Trophoblast cell (in vitro differentiated cells and primary cell): ENCODE data around the gene SLC22A23.
A peak's percentile ranks its signal among the peaks of the same experiment; 100 is the strongest.

ENCODE experiments used
- DNase-seq, 2 donors: peaks; one replicate each; pipeline ENCODE4 v3.0.0-alpha.2; 2016
- H2AFZ ChIP-seq: 2 replicates; pipeline ENCODE4 v1.6.1; 2013; ENCODE audit warnings: low read length, moderate library complexity, mild to moderate bottlenecking; ENCODE audit not compliant: insufficient read depth, poor library complexity
- H2AK5ac ChIP-seq: 2 replicates; pipeline ENCODE4 v1.6.1; 2013; ENCODE audit warnings: mild to moderate bottlenecking, low read length
- H2BK120ac ChIP-seq: 2 replicates; pipeline ENCODE4 v1.6.1; 2013; ENCODE audit warnings: low read length, mild to moderate bottlenecking, moderate library complexity; ENCODE audit not compliant: insufficient read depth, poor library complexity
- H2BK12ac ChIP-seq: 2 replicates; pipeline ENCODE4 v1.6.1; 2013; ENCODE audit warnings: mild to moderate bottlenecking, low read length, moderate library complexity
- H2BK5ac ChIP-seq: 2 replicates; pipeline ENCODE4 v1.6.1; 2013; ENCODE audit warnings: low read length, low read depth, moderate library complexity, mild to moderate bottlenecking; ENCODE audit not compliant: poor library complexity
- H3K14ac ChIP-seq: 2 replicates; pipeline ENCODE4 v1.6.1; 2013; ENCODE audit warnings: mild to moderate bottlenecking, low read length
- H3K18ac ChIP-seq: 2 replicates; pipeline ENCODE4 v1.6.1; 2013; ENCODE audit warnings: mild to moderate bottlenecking, low read length
- H3K23ac ChIP-seq: 2 replicates; pipeline ENCODE4 v1.6.1; 2013; ENCODE audit warnings: low read length
- H3K27ac ChIP-seq: 2 replicates; pipeline ENCODE4 v1.5.1; 2013; ENCODE audit warnings: low read depth, mild to moderate bottlenecking, inconsistent platforms, low read length, moderate library complexity
- H3K27me3 ChIP-seq: 2 replicates; pipeline ENCODE4 v1.6.1; 2013; ENCODE audit warnings: inconsistent platforms, mild to moderate bottlenecking, low read length, moderate library complexity; ENCODE audit not compliant: insufficient read depth
- H3K36me3 ChIP-seq, 2 experiments: 1 replicate in 1 of 2; 2 replicates in 1 of 2; pipeline ENCODE4 v1.6.1; 2013; ENCODE audit warnings: low read length in 2 of 2, mild to moderate bottlenecking in 2 of 2, moderate library complexity in 1 of 2; ENCODE audit not compliant: insufficient read depth in 2 of 2, control insufficient read depth in 1 of 2
- H3K4ac ChIP-seq: 2 replicates; pipeline ENCODE4 v1.6.1; 2013; ENCODE audit warnings: low read depth, mild to moderate bottlenecking, low read length, moderate library complexity
- H3K4me1 ChIP-seq, 2 experiments: 1 replicate in 1 of 2; 2 replicates in 1 of 2; pipeline ENCODE4 v1.6.1; 2013; ENCODE audit warnings: low read length in 2 of 2, mild to moderate bottlenecking in 2 of 2, moderate library complexity in 1 of 2; ENCODE audit not compliant: insufficient read depth in 2 of 2, control insufficient read depth in 1 of 2
- H3K4me2 ChIP-seq: 2 replicates; pipeline ENCODE4 v1.6.1; 2013; ENCODE audit warnings: inconsistent platforms, mild to moderate bottlenecking, low read length, moderate library complexity
- H3K4me3 ChIP-seq: 2 replicates; pipeline ENCODE4 v1.5.1; 2013; ENCODE audit warnings: mild to moderate bottlenecking, low read depth, low read length, inconsistent platforms
- H3K79me1 ChIP-seq: one replicate; pipeline ENCODE4 v1.6.1; 2013; ENCODE audit warnings: low read length
- H3K79me2 ChIP-seq: 2 replicates; pipeline ENCODE4 v1.6.1; 2013; ENCODE audit warnings: low read length, mild to moderate bottlenecking; ENCODE audit not compliant: control insufficient read depth, insufficient read depth, poor library complexity
- H3K9ac ChIP-seq: 2 replicates; pipeline ENCODE4 v1.6.1; 2013; ENCODE audit warnings: mild to moderate bottlenecking, low read length
- H3K9me3 ChIP-seq: 2 replicates; pipeline ENCODE4 v1.6.1; 2013; ENCODE audit warnings: low read depth, mild to moderate bottlenecking, control low read depth, inconsistent platforms, low read length; ENCODE audit not compliant: insufficient read depth
- H4K12ac ChIP-seq: 2 replicates; pipeline ENCODE4 v1.6.1; 2013; ENCODE audit warnings: low read depth, mild to moderate bottlenecking, low read length, moderate library complexity
- H4K8ac ChIP-seq: 2 replicates; pipeline ENCODE4 v1.6.1; 2013; ENCODE audit warnings: low read depth, mild to moderate bottlenecking, low read length, moderate library complexity
- H4K91ac ChIP-seq: one replicate; pipeline ENCODE4 v1.6.1; 2013; ENCODE audit warnings: low read depth, mild to moderate bottlenecking, low read length, moderate library complexity
- WGBS: extraction: QIAGEN DNeasy Blood & Tissue Kit; methylation state at CpG from one replicate; pipeline ENCODE4 v1.1.7; 2013; ENCODE audit warnings: missing lambda C conversion rate; ENCODE audit not compliant: insufficient read length, insufficient coverage; ENCODE audit errors: extremely low coverage; 5-methylcytosine and 5-hydroxymethylcytosine counted together

SLC22A23 gene

GRCh38 chr6:3455569-3456394, 1.1 kb downstream of the SLC22A23 start:
- Histone ChIP-seq H3K14ac (peak overlapping the region; percentile 58), H3K23ac (peak overlapping the region; percentile 2), H3K79me1 (peaks cover 13% of the 10 kb centered on the region), H2AFZ (peak overlapping the region; percentile 53), H3K4me2 (peak overlapping the region; percentile 73), H3K9me3 (no peaks in the 10 kb centered on the region), H2BK5ac (peak overlapping the region; percentile 24), H3K36me3 (no peaks in the 10 kb centered on the region), H3K9ac (peak overlapping the region; percentile 10), H3K4me3 (peak overlapping the region; percentile 81), H4K8ac (peak overlapping the region; percentile 42), H3K18ac (peak overlapping the region; percentile 71), H3K79me2 (peaks cover 12% of the 10 kb centered on the region), H2BK12ac (peak overlapping the region; percentile 25), H2AK5ac (peak overlapping the region; percentile 39), H3K27ac (no peak overlapping the region), H3K4ac (peak overlapping the region; percentile 93), H4K91ac (peak overlapping the region; percentile 41), H3K27me3 (no peaks in the 10 kb centered on the region), H3K4me1 (peaks cover 8 to 11% of the 10 kb centered on the region in 2 experiments), H2BK120ac (peak overlapping the region; percentile 8), H4K12ac (no peak overlapping the region)
- no CpG with 5 or more reads among the region's 58 CpGs for WGBS
- peak in 1 of 2 donors; percentile 13 for DNase-seq

GRCh38 chr6:3455147-3455568, 1.7 kb downstream of the SLC22A23 start:
- Histone ChIP-seq H3K79me2 (peaks cover 12% of the 10 kb centered on the region), H3K9ac (peak overlapping the region; percentile 1), H2BK12ac (no peak overlapping the region), H4K12ac (no peak overlapping the region), H2AK5ac (no peak overlapping the region), H3K9me3 (no peaks in the 10 kb centered on the region), H3K14ac (no peak overlapping the region), H3K27ac (no peak overlapping the region), H3K23ac (no peak overlapping the region), H4K91ac (no peak overlapping the region), H4K8ac (no peak overlapping the region), H2BK120ac (no peak overlapping the region), H3K4me3 (peak overlapping the region; percentile 81), H3K4ac (peak overlapping the region; percentile 93), H2BK5ac (no peak overlapping the region), H3K27me3 (no peaks in the 10 kb centered on the region), H3K79me1 (peaks cover 13% of the 10 kb centered on the region), H3K18ac (no peak overlapping the region), H3K4me1 (peaks cover 8 to 11% of the 10 kb centered on the region in 2 experiments), H3K4me2 (peak overlapping the region; percentile 73), H2AFZ (peak overlapping the region; percentile 53), H3K36me3 (no peaks in the 10 kb centered on the region)
- DNase-seq, result no peak
- no CpG with 5 or more reads among the region's 11 CpGs for WGBS

GRCh38 chr6:3454273-3455010, 2.4 kb downstream of the SLC22A23 start:
- no peaks in the 10 kb centered on the region for H3K27me3 ChIP-seq
- no peak overlapping the region for H2BK5ac ChIP-seq
- no peak overlapping the region for H2BK12ac ChIP-seq
- H3K18ac ChIP-seq, result no peak overlapping the region
- H2BK120ac ChIP-seq, result no peak overlapping the region
- H3K4me1 ChIP-seq, result peaks cover 8 to 11% of the 10 kb centered on the region in 2 experiments
- H3K14ac ChIP-seq, result no peak overlapping the region
- H3K4me3 ChIP-seq, result no peak overlapping the region
- no peaks in the 10 kb centered on the region for H3K9me3 ChIP-seq
- no peak overlapping the region for H3K27ac ChIP-seq
- H3K36me3 ChIP-seq, result no peaks in the 10 kb centered on the region
- H2AK5ac ChIP-seq, result no peak overlapping the region
- H3K9ac ChIP-seq, result no peak overlapping the region
- peaks cover 13% of the 10 kb centered on the region for H3K79me1 ChIP-seq
- H3K23ac ChIP-seq, result no peak overlapping the region
- H2AFZ ChIP-seq, result no peak overlapping the region
- peaks cover 12% of the 10 kb centered on the region for H3K79me2 ChIP-seq
- no peak overlapping the region for H4K91ac ChIP-seq
- H4K12ac ChIP-seq, result no peak overlapping the region
- no peak overlapping the region for H4K8ac ChIP-seq
- H3K4ac ChIP-seq, result peak overlapping the region; percentile 10
- WGBS, result no CpG with 5 or more reads among the region's 6 CpGs
- peak overlapping the region; percentile 73 for H3K4me2 ChIP-seq
- DNase-seq, result no peak

- Histone ChIP-seq H4K12ac (no peak overlapping the region), H3K4me3 (no peak overlapping the region), H3K79me2 (peaks cover 14% of the 10 kb centered on the region), H3K79me1 (peaks cover 13% of the 10 kb centered on the region), H3K4ac (no peak overlapping the region), H2BK12ac (no peak overlapping the region), H3K9ac (no peak overlapping the region), H4K8ac (no peak overlapping the region), H3K36me3 (no peaks in the 10 kb centered on the region), H3K4me2 (peak overlapping the region; percentile 73), H3K27ac (no peak overlapping the region), H4K91ac (no peak overlapping the region), H3K14ac (no peak overlapping the region), H3K27me3 (no peaks in the 10 kb centered on the region), H2AK5ac (no peak overlapping the region), H3K18ac (no peak overlapping the region), H2AFZ (no peak overlapping the region), H3K4me1 (peaks cover 8 to 11% of the 10 kb centered on the region in 2 experiments), H3K23ac (no peak overlapping the region), H2BK5ac (no peak overlapping the region), H2BK120ac (no peak overlapping the region), H3K9me3 (no peaks in the 10 kb centered on the region)
- WGBS, result no CpG with 5 or more reads among the region's 5 CpGs
- DNase-seq, result no peak
These were observed 3.2 kb downstream of the SLC22A23 start for GRCh38 chr6:3453413-3454272.
